ENCODE measurements around the gene TENT4A. TPM values are rescaled to one million over a fixed set of nuclear protein-coding genes. Genes with fewer than 3 reads are reported as not detected.

TENT4A gene
- total and polyA plus RNA-seq, 4 donors = 14.1 to 29.8 (median 22.8) TPM

DNA sequence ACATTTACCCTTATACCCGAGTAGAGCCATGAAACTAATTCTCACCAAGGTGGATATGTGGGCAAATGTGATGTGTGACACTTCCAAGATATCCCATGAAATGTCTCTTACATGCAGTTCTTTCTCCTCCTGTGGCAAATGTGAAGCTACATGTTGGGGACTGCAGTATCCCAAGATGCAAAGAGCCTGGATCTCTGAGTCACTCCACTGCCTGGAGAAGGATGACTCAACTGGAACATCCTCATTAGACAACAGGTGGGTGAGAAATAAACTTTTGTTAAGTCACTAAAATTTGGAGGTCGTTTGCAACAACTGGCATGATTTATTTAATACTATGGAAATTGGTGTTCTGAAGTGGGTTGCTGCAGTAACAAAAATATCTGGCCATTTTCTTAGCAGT lies 36.5 kb upstream of the TENT4A start:
- Histone ChIP-seq H3K4me1 (ENCODE audit: control insufficient read depth, insufficient read depth, low read length) (no peaks in the 10 kb centered on the region), H3K27me3 (ENCODE audit: control insufficient read depth, insufficient read depth, low read length) (no peaks in the 10 kb centered on the region), H3K4me3 (ENCODE audit: low read depth, low read length) (no peak overlapping the region), H3K27ac (ENCODE audit: low read depth, low read length) (no peak overlapping the region), H3K9me3 (ENCODE audit: control insufficient read depth, insufficient read depth, low read length) (no peaks in the 10 kb centered on the region), H3K36me3 (ENCODE audit: control insufficient read depth, insufficient read depth, low read length) (no peaks in the 10 kb centered on the region)
- no peak for DNase-seq (ENCODE audit: low read depth in 4 of 6, low spot score in 6 of 6)
- WGBS (ENCODE audit: insufficient coverage) = no CpG with 5 or more reads among the region's 2 CpGs

DNA sequence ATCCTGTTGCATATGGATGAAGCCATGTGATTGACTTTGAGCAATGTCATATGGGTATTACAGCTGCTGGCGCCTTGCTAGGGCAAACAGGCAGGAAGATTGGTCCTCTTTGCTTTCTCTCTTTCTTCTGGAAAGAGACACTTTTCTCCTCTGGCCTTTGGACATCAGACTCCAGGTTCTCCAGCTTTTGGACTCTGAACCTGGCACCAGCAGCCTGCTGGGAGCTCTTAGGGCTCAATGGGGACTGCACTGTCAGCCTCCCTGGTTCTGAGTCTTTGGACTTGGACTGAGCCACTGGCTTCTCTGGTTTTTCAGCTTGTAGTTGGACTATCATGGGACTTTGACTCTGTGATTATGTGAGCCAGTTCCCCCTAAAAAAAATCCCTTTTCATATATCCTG lies 34.8 kb upstream of the TENT4A start:
- DNase-seq (ENCODE audit: low read depth in 4 of 6, low spot score in 6 of 6) = no peak
- Histone ChIP-seq H3K4me3 (ENCODE audit: low read depth, low read length) (no peak overlapping the region), H3K27ac (ENCODE audit: low read depth, low read length) (no peak overlapping the region), H3K9me3 (ENCODE audit: control insufficient read depth, insufficient read depth, low read length) (no peaks in the 10 kb centered on the region), H3K27me3 (ENCODE audit: control insufficient read depth, insufficient read depth, low read length) (no peaks in the 10 kb centered on the region), H3K4me1 (ENCODE audit: control insufficient read depth, insufficient read depth, low read length) (no peaks in the 10 kb centered on the region), H3K36me3 (ENCODE audit: control insufficient read depth, insufficient read depth, low read length) (no peaks in the 10 kb centered on the region)
- no CpG with 5 or more reads among the region's 1 CpG for WGBS (ENCODE audit: insufficient coverage)

DNA sequence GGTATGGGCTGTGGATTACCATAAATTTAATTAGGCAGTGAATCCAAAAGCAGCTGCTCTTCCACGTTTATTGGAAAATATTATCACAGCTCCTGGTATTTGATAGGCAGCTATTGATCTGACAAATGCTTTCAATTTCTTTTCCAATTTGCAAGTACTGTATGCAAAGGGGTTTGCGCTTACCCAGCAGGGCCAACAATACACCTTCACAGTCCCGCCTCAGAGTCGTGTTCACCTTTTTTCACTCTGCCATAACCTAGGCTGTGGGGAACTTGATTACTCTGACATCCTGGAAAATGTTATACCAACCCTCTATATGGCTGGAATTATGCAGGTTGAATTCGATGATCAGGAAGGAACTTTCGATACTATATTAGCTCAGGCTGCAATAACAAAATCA lies 32.3 kb upstream of the TENT4A start:
- H3K27me3 ChIP-seq (ENCODE audit: control insufficient read depth, insufficient read depth, low read length) = no peaks in the 10 kb centered on the region
- no CpG with 5 or more reads among the region's 6 CpGs for WGBS (ENCODE audit: insufficient coverage)
- no peaks in the 10 kb centered on the region for H3K36me3 ChIP-seq (ENCODE audit: control insufficient read depth, insufficient read depth, low read length)
- no peaks in the 10 kb centered on the region for H3K9me3 ChIP-seq (ENCODE audit: control insufficient read depth, insufficient read depth, low read length)
- no peaks in the 10 kb centered on the region for H3K4me1 ChIP-seq (ENCODE audit: control insufficient read depth, insufficient read depth, low read length)
- DNase-seq (ENCODE audit: low read depth in 4 of 6, low spot score in 6 of 6) = no peak
- no peak overlapping the region for H3K4me3 ChIP-seq (ENCODE audit: low read depth, low read length)
- H3K27ac ChIP-seq (ENCODE audit: low read depth, low read length) = no peak overlapping the region

DNA sequence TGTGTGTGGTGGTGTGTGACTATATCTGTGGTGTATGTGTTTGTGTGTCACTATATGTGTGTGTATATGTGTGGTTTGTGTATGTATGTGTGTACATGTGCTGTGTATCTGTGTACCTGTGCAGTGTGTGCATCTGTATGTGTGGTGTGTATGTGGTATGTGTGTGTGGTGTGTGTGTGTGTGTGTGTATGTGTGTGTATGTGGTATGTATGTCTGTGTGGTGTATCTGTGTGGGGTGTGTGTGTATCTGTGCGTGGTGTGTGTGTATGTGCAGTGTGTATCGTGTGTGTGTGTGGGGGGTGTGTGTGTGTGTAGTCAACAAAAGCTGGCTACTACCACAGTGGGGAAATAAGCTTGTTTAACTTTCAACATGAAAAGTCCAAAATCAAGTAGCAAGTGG lies 31.6 kb upstream of the TENT4A start:
- no peaks in the 10 kb centered on the region for H3K27me3 ChIP-seq (ENCODE audit: control insufficient read depth, insufficient read depth, low read length)
- no peaks in the 10 kb centered on the region for H3K36me3 ChIP-seq (ENCODE audit: control insufficient read depth, insufficient read depth, low read length)
- DNase-seq (ENCODE audit: low read depth in 4 of 6, low spot score in 6 of 6) = no peak
- no peaks in the 10 kb centered on the region for H3K4me1 ChIP-seq (ENCODE audit: control insufficient read depth, insufficient read depth, low read length)
- no peak overlapping the region for H3K27ac ChIP-seq (ENCODE audit: low read depth, low read length)
- H3K9me3 ChIP-seq (ENCODE audit: control insufficient read depth, insufficient read depth, low read length) = no peaks in the 10 kb centered on the region
- H3K4me3 ChIP-seq (ENCODE audit: low read depth, low read length) = no peak overlapping the region
- 42% methylated on average over 2 of the region's 2 CpGs for WGBS (ENCODE audit: insufficient coverage)

DNA sequence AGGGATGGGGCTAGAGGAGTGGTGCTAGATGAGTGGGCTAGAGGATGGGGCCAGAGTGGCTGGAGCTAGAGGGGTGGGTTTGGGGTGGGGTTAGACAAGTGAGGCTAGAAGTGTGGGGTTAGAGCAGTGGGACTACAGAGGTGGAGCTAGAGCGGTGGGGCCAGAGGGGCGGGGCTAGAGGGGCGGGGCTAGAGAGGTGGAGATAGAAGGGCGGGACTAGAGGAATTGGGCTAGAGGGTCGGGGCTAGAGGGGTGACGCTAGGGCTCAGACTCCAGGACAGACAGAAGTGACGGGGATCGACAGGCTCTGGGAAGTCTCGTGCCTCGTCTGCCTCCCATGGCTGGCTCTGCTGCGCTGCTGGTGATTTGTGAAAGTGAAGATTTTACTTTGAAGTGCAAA lies 31.0 kb upstream of the TENT4A start:
- Histone ChIP-seq H3K27me3 (ENCODE audit: control insufficient read depth, insufficient read depth, low read length) (no peaks in the 10 kb centered on the region), H3K4me3 (ENCODE audit: low read depth, low read length) (no peak overlapping the region), H3K36me3 (ENCODE audit: control insufficient read depth, insufficient read depth, low read length) (no peaks in the 10 kb centered on the region), H3K4me1 (ENCODE audit: control insufficient read depth, insufficient read depth, low read length) (no peaks in the 10 kb centered on the region), H3K27ac (ENCODE audit: low read depth, low read length) (no peak overlapping the region), H3K9me3 (ENCODE audit: control insufficient read depth, insufficient read depth, low read length) (no peaks in the 10 kb centered on the region)
- no peak for DNase-seq (ENCODE audit: low read depth in 4 of 6, low spot score in 6 of 6)
- WGBS (ENCODE audit: insufficient coverage) = 77% methylated on average over 11 of the region's 11 CpGs

DNA sequence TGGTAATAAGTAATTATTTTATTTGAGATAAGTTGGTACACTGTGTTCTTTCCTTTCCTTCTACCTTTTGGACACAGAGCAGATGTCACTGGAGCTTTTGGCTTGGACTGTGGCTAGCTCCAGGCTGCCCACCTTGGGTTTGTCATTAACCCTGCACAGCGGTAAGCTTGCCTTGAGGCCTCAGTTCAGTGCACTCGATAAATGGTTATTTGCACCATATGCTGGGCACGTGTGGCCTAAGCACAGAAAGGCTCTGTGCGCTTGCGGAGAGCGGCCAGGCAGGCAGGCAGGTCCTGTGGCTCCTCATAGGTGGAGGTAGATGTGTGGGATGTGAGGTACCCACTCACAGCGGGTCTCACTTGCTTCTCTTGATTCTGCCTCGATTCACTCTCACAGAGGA lies 30.0 kb upstream of the TENT4A start:
- Histone ChIP-seq H3K4me3 (ENCODE audit: low read depth, low read length) (no peak overlapping the region), H3K27ac (ENCODE audit: low read depth, low read length) (no peak overlapping the region), H3K36me3 (ENCODE audit: control insufficient read depth, insufficient read depth, low read length) (no peaks in the 10 kb centered on the region), H3K4me1 (ENCODE audit: control insufficient read depth, insufficient read depth, low read length) (no peaks in the 10 kb centered on the region), H3K27me3 (ENCODE audit: control insufficient read depth, insufficient read depth, low read length) (no peaks in the 10 kb centered on the region), H3K9me3 (ENCODE audit: control insufficient read depth, insufficient read depth, low read length) (no peaks in the 10 kb centered on the region)
- WGBS (ENCODE audit: insufficient coverage) = 69% methylated on average over 5 of the region's 8 CpGs
- peak in 1 of 6 donors; percentile 11 for DNase-seq (ENCODE audit: low read depth in 4 of 6, low spot score in 6 of 6)

DNA sequence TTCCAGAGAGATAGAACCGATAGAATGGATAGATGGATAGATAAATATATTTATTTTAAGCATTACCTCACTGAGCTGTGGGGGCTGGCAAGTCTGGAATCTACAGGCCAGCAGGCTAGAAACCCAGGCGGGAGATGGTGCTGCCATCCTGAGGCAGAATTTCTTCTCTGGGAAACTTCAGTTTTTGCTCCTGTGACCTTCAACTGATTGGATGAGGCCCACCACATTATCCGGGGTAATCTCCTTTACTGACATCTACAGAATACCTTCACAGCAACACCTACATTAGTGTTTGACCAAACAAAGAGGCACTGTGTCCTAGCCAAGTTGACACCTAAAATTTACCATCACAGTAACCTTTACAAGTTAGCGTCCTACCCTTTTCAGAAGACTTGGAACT lies 29.2 kb upstream of the TENT4A start:
- no peaks in the 10 kb centered on the region for H3K36me3 ChIP-seq (ENCODE audit: control insufficient read depth, insufficient read depth, low read length)
- no peak overlapping the region for H3K27ac ChIP-seq (ENCODE audit: low read depth, low read length)
- H3K9me3 ChIP-seq (ENCODE audit: control insufficient read depth, insufficient read depth, low read length) = no peaks in the 10 kb centered on the region
- DNase-seq (ENCODE audit: low read depth in 4 of 6, low spot score in 6 of 6) = no peak
- H3K4me1 ChIP-seq (ENCODE audit: control insufficient read depth, insufficient read depth, low read length) = no peaks in the 10 kb centered on the region
- no peaks in the 10 kb centered on the region for H3K27me3 ChIP-seq (ENCODE audit: control insufficient read depth, insufficient read depth, low read length)
- no peak overlapping the region for H3K4me3 ChIP-seq (ENCODE audit: low read depth, low read length)
- WGBS (ENCODE audit: insufficient coverage) = 67% methylated on average over 2 of the region's 4 CpGs

DNA sequence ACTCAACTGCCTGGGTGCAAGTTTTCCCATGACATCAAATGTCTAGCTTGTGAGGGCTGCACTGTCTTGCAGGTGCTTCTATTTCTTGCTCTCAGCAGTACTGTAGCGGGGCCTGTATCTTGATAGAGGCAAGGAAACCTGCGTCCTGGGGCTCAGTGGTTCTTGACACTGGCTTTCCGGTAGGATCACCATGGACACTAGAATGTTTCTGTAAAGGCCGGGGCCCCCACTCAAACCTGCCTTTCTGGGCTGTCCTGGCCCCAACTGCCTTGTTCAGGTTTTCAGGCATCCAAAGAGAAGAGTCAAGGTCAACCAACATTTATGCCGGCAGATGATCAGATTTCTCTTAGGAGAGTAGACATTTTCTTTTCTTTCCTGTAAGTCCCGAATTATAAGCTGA lies 26.7 kb upstream of the TENT4A start:
- Histone ChIP-seq H3K27me3 (ENCODE audit: control insufficient read depth, insufficient read depth, low read length) (no peaks in the 10 kb centered on the region), H3K4me1 (ENCODE audit: control insufficient read depth, insufficient read depth, low read length) (no peaks in the 10 kb centered on the region), H3K4me3 (ENCODE audit: low read depth, low read length) (peak overlapping the region; percentile 22), H3K36me3 (ENCODE audit: control insufficient read depth, insufficient read depth, low read length) (no peaks in the 10 kb centered on the region), H3K27ac (ENCODE audit: low read depth, low read length) (no peak overlapping the region), H3K9me3 (ENCODE audit: control insufficient read depth, insufficient read depth, low read length) (no peaks in the 10 kb centered on the region)
- no peak for DNase-seq (ENCODE audit: low read depth in 4 of 6, low spot score in 6 of 6)
- 58% methylated on average over 6 of the region's 6 CpGs for WGBS (ENCODE audit: insufficient coverage)

DNA sequence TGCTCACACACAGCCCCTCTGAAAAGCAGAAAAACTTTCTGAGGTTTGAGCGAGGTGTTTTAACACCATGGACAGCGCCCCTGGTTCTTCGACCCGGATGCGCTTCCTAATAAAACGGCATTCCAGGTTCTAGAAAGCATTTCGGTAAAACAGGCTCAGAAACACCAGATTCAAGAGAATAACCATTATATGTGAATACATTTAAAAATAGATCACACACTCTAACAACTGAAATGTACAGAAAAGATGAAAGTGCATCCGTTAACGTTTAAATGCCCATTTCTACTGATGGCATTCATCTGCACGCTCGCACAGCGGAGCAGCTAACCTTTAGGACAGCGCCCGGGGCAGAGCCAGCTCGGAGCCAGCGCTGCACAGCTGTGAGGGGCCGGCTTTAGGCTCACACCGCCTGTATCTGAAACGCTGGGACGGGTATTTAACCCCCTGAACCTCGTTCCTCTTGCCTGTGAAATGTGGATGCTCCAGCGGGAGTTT lies 26.3 kb upstream of the TENT4A start:
- WGBS (ENCODE audit: insufficient coverage) = 7% methylated on average over 20 of the region's 22 CpGs
- DNase-seq (ENCODE audit: low read depth in 4 of 6, low spot score in 6 of 6) = peak; percentile 7 to 62 (median 20)
- peak overlapping the region; percentile 22 for H3K4me3 ChIP-seq (ENCODE audit: low read depth, low read length)

DNA sequence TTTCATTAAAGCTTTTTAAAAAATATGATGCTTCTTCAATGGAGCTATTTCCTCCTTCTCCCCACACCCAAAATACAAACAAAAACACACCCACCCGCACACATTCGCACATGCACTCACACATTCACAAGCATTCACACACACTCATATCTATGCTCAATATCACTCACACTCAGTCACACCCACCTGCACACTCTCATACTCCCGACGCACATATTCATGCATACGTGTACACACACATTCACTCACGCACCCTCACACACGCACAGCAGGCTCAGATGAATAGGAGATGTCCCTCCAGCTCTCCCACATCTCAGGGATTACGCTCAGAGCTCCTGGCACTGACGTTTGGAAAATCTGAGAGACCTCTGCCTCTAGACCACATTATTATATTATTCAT lies 25.7 kb upstream of the TENT4A start:
- H3K4me3 ChIP-seq (ENCODE audit: low read depth, low read length) = no peak overlapping the region
- no peaks in the 10 kb centered on the region for H3K4me1 ChIP-seq (ENCODE audit: control insufficient read depth, insufficient read depth, low read length)
- H3K27ac ChIP-seq (ENCODE audit: low read depth, low read length) = no peak overlapping the region
- H3K36me3 ChIP-seq (ENCODE audit: control insufficient read depth, insufficient read depth, low read length) = no peaks in the 10 kb centered on the region
- no peak for DNase-seq (ENCODE audit: low read depth in 4 of 6, low spot score in 6 of 6)
- H3K9me3 ChIP-seq (ENCODE audit: control insufficient read depth, insufficient read depth, low read length) = no peaks in the 10 kb centered on the region
- no peaks in the 10 kb centered on the region for H3K27me3 ChIP-seq (ENCODE audit: control insufficient read depth, insufficient read depth, low read length)
- 83% methylated on average over 6 of the region's 9 CpGs for WGBS (ENCODE audit: insufficient coverage)

More for the DNA sequence above, 26.3 kb upstream of the TENT4A start:
- no peaks in the 10 kb centered on the region for H3K36me3 ChIP-seq (ENCODE audit: control insufficient read depth, insufficient read depth, low read length)
- no peaks in the 10 kb centered on the region for H3K27me3 ChIP-seq (ENCODE audit: control insufficient read depth, insufficient read depth, low read length)
- no peaks in the 10 kb centered on the region for H3K4me1 ChIP-seq (ENCODE audit: control insufficient read depth, insufficient read depth, low read length)
- no peak overlapping the region for H3K27ac ChIP-seq (ENCODE audit: low read depth, low read length)
- no peaks in the 10 kb centered on the region for H3K9me3 ChIP-seq (ENCODE audit: control insufficient read depth, insufficient read depth, low read length)
